ENCODE measurements around the gene CAPN15. TPM values are rescaled to one million over a fixed set of nuclear protein-coding genes. Genes with fewer than 3 reads are reported as not detected.
A peak's percentile ranks its signal among the peaks of the same experiment; 100 is the strongest.
"Not testable (repeated sequence)": the region's sequence is repeated elsewhere in the genome, so short reads cannot be mapped to it uniquely, and the experiment has no call there.

The CAPN15 gene
- polyA plus RNA-seq (2011; rRNA removed) (10.0 and 11.4 TPM in 2 replicates), polyA plus RNA-seq (2017; fragmentation: RNase III; extraction: RNeasy Plus Mini Kit Qiagen cat#74134 plus additional on column Dnase treatment) (31.3 to 33.9 TPM (median 33.3 TPM) in 3 replicates), polyA minus RNA-seq (2011; rRNA and poly(A)+ RNA removed) (8.6 and 13.1 TPM in 2 replicates)
- 46.5 and 72.3 TPM in 2 replicates for polyA plus RNA-seq (2012; cell fraction: cytosol; rRNA removed)
- polyA plus RNA-seq (2012; cell fraction: nucleus; rRNA removed) = 132 and 252 TPM in 2 replicates

GRCh38 chr16:527015-527903, at the start of gene CAPN15:
Gene CAPN15 (plus strand): TSS chr16:527712. CDS start chr16:546839, 19,127 bp downstream.
- Histone ChIP-seq H3K4me2 (peak within 1 kb of the TSS; percentile 89), H3K9me3 (no peaks in the 10 kb centered on the region), H3K27ac (peak within 1 kb of the TSS; percentile 95 to 97), H3K4me1 (peaks cover 29% of the 10 kb centered on the region), H3K4me3 (peak within 1 kb of the TSS; percentile 96)
- DNase-seq (ENCODE audit: low read depth in 1 of 2, low spot score in 1 of 2) (peak; percentile 61 to 90), FAIRE-seq (no peak), ATAC-seq (peak; percentile 72 to 82)
- ChIA-PET CTCF (interaction anchor here (1.2 kb wide), 2 partner anchors 12 kb away, joined by 3 read pairs; no protein-coding TSS in a partner anchor), POLR2A (interaction anchor here (0.7 to 1.3 kb wide), 3 partner anchors 8 to 102 kb away, joined by 3 to 4 read pairs (median 3); partner anchors contain the start of gene RAB11FIP3)
- TF ChIP-seq GATA3 (IDR thresholded peaks at IDR 0.05; ENCODE audit: borderline replicate concordance) (no peak), USF2 (IDR thresholded peaks at IDR 0.05) (no peak), ATOH8 (CRISPR knock-in tag; IDR thresholded peaks at IDR 0.05; ENCODE audit: low read depth) (no peak), MYC (IDR thresholded peaks at IDR 0.05; ENCODE audit: borderline replicate concordance, low read length) (peak; percentile 29; the same call in 1 of the 2 replicates), JUN (IDR thresholded peaks at IDR 0.05) (peak; percentile 64 to 80; a peak in 4 of 5 replicates), EHF (CRISPR knock-in tag; IDR thresholded peaks at IDR 0.05) (no peak), PHF8 (IDR thresholded peaks at IDR 0.05; ENCODE audit: borderline replicate concordance, low read depth) (peak; percentile 88; the same call in 1 of the 2 replicates), BCL3 (IDR thresholded peaks at IDR 0.05) (peak; percentile 54; the same call in 1 of the 3 replicates), CHD4 (IDR thresholded peaks at IDR 0.05; ENCODE audit: borderline replicate concordance) (no peak), ZFP36 (IDR thresholded peaks at IDR 0.05; ENCODE audit: borderline replicate concordance, partially characterized antibody) (no peak), BHLHE40 (IDR thresholded peaks at IDR 0.05; ENCODE audit: low read depth, low read length) (no peak), ESRRA (IDR thresholded peaks at IDR 0.05; ENCODE audit: borderline replicate concordance, low read length) (no peak), NPAS2 (CRISPR knock-in tag; IDR thresholded peaks at IDR 0.05; ENCODE audit: borderline replicate concordance) (no peak), JUNB (IDR thresholded peaks at IDR 0.05) (no peak), E2F6 (IDR thresholded peaks at IDR 0.05; ENCODE audit: borderline replicate concordance, low read depth) (peak; percentile 71; the same call in 1 of the 2 replicates), POLR2AphosphoS2 (conservative IDR thresholded peaks at IDR 0.05; ENCODE audit: low read length) (no peak), HOXB5 (CRISPR knock-in tag; IDR thresholded peaks at IDR 0.05) (peak; percentile 53; the same call in 1 of the 2 replicates), CEBPB (IDR thresholded peaks at IDR 0.05) (no peak), REST (IDR thresholded peaks at IDR 0.05) (0 out of 2 replicates have a peak, but pooled peaks have one; percentile 39), FOSB (CRISPR knock-in tag; IDR thresholded peaks at IDR 0.05) (no peak), POLR2A (IDR thresholded peaks at IDR 0.05; ENCODE audit: low read length) (peak; percentile 83), FOXS1 (CRISPR knock-in tag; IDR thresholded peaks at IDR 0.05) (0 out of 2 replicates have a peak, but pooled peaks have one; percentile 66), NR3C1 (IDR thresholded peaks at IDR 0.05) (no peak), TFCP2L1 (CRISPR knock-in tag; IDR thresholded peaks at IDR 0.05) (0 out of 2 replicates have a peak, but pooled peaks have one; percentile 27), RFX5 (IDR thresholded peaks at IDR 0.05) (no peak), SREBF2 (IDR thresholded peaks at IDR 0.05) (no peak), FOSL2 (IDR thresholded peaks at IDR 0.05) (no peak), FOSL2 (CRISPR knock-in tag; IDR thresholded peaks at IDR 0.05) (no peak; the same call in 1 of the 2 replicates), MAX (IDR thresholded peaks at IDR 0.05) (peak; percentile 65)
- WGBS (ENCODE audit: missing lambda C conversion rate) = 0% methylated on average over 33 of the region's 129 CpGs

- 88% methylated on average over 10 of the region's 10 CpGs for WGBS (ENCODE audit: missing lambda C conversion rate)
- H3K4me3 ChIP-seq; H3K4me2 ChIP-seq; H3K27ac ChIP-seq; ATAC-seq; H3K9me3 ChIP-seq; H3K4me1 ChIP-seq; POLR2A ChIA-PET; DNase-seq (ENCODE audit: low read depth in 1 of 2, low spot score in 1 of 2); FAIRE-seq: not testable (repeated sequence)
- CTCF ChIA-PET = interaction anchor here (4.6 kb wide), 1 partner anchor 11 kb away, joined by 17 read pairs; no protein-coding TSS in a partner anchor
Measured at GRCh38 chr16:478287-478686, 49.2 kb upstream of the CAPN15 start.
